EL (cell line): ENCODE results near the gene DOCK3.
A peak's percentile ranks its signal among the peaks of the same experiment; 100 is the strongest.

Experiments
- DNase-seq: peaks from one replicate; pipeline ENCODE4 v3.0.0-alpha.2; 2016

DOCK3 gene, protein sequence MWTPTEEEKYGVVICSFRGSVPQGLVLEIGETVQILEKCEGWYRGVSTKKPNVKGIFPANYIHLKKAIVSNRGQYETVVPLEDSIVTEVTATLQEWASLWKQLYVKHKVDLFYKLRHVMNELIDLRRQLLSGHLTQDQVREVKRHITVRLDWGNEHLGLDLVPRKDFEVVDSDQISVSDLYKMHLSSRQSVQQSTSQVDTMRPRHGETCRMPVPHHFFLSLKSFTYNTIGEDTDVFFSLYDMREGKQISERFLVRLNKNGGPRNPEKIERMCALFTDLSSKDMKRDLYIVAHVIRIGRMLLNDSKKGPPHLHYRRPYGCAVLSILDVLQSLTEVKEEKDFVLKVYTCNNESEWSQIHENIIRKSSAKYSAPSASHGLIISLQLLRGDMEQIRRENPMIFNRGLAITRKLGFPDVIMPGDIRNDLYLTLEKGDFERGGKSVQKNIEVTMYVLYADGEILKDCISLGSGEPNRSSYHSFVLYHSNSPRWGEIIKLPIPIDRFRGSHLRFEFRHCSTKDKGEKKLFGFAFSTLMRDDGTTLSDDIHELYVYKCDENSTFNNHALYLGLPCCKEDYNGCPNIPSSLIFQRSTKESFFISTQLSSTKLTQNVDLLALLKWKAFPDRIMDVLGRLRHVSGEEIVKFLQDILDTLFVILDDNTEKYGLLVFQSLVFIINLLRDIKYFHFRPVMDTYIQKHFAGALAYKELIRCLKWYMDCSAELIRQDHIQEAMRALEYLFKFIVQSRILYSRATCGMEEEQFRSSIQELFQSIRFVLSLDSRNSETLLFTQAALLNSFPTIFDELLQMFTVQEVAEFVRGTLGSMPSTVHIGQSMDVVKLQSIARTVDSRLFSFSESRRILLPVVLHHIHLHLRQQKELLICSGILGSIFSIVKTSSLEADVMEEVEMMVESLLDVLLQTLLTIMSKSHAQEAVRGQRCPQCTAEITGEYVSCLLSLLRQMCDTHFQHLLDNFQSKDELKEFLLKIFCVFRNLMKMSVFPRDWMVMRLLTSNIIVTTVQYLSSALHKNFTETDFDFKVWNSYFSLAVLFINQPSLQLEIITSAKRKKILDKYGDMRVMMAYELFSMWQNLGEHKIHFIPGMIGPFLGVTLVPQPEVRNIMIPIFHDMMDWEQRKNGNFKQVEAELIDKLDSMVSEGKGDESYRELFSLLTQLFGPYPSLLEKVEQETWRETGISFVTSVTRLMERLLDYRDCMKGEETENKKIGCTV (N-terminal part only)

GRCh38 chr3:50674349-50675178 lies at the start of gene DOCK3:
Gene DOCK3 (plus strand): TSS chr3:50674927. CDS start chr3:50675264, 337 bp downstream.
- peak; percentile 39 for DNase-seq

- DNase-seq, result no peak
Observed at GRCh38 chr3:50625231-50626182, 49.2 kb upstream of the DOCK3 start.

DNA sequence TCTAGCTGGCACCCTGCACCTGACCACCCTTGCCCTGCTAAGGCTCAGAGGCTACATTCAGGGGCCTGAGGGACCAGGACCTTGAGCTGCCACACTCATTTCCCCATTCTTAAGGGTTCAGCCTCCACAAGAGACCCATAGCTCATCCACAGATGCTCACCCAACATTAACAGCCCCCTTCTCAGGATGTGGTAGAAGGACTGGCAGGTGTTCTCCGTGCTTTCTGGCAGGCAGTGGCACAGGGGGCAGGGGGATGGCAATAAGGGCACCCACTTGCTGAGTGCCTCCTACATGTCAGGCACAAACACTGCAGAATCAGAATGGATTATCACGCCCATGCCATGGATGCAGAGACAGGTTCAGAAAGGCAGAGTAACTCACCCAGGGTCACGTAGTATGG lies 48.3 kb upstream of the DOCK3 start:
- no peak for DNase-seq

DNA sequence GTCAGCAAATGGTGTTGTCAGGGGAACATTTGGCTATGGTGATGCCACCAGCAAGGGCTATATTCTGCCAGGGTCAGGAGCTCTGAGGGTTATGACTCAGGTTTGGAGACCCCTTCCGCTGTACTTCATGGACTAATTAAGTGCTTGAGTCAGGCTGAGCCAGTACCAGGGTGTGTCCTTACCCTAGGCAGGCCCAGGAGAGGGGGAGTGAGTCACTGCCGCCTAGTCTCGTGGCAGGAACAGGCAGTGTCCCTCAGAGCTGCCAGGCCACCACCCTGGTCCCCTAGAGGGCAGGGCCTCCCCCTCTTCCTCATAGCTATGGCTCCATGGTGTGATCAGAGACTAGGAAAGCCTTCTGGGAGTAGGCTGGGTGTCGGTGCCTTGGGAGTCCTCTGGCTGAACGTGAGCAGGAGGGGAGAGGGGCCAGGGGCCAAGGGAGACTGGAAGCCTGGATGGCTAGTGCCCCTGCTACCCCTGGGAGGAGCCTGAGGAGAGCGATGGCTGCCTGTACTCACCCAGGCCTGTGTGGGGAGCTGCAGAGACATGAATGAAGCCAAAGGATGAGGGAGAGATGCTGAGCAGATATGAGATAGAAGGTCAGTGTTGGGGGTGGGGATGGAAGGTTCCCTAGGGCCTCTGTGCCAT lies 47.2 kb upstream of the DOCK3 start:
- peak; percentile 88 for DNase-seq

DNA sequence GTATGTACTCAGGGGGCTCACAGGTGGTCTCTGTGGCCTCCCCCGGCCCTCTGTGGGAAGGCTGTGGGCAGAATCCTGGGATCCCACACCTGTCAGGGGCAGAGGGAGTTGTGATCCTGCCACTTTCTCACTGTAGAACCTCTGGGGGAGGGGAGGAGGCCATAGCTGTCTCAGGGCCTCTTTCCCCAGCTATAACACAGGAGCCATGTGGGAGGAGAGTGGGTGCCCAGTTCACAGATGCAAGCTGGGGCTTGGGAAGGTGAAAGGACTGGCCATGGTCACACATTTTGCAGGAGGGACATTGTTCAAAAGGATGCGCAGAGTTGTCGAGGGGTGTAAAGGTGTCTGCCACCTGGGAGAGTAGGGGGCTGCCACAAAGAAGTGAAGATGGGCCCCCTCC lies 46.1 kb upstream of the DOCK3 start:
- DNase-seq, result no peak

DNA sequence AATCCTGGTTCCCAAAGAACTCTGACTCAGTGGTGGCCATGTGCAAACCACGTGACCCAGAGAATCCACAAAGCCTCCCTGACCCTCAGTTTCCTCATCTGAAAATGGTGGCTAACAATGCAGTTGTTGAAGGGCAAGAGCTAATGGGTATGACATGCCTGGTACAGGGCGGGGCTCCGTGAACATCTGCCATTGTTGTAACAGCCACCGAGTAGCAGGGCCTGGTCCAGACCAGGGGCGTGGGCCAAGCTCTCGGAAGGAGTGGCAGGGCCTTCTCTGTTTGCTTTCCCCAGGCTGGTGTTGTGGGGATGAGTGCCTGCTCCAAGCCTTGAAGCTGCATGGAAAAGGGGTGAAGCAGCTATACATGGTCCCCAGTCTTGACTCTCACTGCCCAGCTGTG lies 44.3 kb upstream of the DOCK3 start:
- no peak for DNase-seq

DNA sequence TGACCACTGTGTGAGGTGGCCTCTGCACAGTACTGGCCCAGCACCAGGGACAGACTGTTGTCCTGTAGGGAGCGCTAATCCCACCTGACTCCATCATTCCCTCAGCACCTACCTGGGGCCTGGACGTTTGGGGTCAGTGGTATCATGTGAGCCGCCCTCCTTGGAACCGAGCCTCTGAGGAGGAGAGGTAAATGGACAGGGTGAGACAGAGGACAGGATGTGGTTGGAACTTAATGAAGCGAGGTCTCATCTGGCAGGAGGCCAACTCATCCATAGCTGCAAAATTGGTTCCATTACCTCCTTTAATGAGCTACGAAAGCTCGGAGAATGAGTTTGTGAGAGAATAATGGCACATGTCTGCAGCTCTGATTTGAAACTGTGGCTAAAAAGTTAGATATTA lies 43.9 kb upstream of the DOCK3 start:
- DNase-seq, result no peak

GRCh38 chr3:50632450-50632849 lies 42.3 kb upstream of the DOCK3 start:
- DNase-seq, result peak; percentile 55

GRCh38 chr3:50633230-50633790 lies 41.4 kb upstream of the DOCK3 start:
- no peak for DNase-seq

DNA sequence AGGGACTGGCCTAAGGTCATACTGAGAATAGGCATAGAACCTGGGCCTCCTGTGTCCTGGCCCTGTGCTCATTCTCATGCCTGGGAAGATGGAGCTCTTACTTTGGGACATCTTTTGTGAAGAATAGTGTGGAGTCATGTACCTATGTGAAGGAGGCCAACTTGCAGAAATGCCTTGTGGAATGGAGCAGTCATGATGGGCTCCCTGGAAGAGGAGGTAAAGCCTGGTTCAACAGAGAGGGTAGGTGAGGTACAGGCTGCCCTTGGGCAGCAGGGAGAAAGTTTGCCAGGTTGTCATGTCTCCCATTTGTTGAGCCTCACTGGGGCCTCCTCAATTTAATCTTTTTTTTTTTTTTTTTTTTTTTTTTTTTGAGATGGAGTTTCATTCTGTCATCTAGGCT lies 39.7 kb upstream of the DOCK3 start:
- no peak for DNase-seq

DNA sequence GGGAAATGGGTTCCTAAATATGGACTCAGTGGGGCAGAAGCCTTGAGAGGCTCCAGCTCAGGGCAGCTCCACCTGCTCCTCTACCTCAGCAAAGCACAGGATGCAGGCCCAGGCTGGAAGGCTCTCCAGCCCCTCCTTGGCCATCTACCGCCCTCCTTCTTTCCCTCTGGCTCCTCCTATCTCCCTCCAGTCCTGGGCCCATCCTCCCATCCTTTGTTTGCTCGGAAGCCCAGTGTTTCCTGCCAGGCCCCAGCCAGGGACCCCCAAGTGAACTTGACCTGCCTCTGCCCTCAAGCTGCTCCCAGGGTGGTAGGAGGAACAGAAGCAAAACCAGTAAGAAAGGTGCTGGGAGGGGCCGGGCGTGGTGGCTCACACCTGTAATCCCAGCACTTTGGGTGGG lies 37.7 kb upstream of the DOCK3 start:
- DNase-seq, result no peak

DNA sequence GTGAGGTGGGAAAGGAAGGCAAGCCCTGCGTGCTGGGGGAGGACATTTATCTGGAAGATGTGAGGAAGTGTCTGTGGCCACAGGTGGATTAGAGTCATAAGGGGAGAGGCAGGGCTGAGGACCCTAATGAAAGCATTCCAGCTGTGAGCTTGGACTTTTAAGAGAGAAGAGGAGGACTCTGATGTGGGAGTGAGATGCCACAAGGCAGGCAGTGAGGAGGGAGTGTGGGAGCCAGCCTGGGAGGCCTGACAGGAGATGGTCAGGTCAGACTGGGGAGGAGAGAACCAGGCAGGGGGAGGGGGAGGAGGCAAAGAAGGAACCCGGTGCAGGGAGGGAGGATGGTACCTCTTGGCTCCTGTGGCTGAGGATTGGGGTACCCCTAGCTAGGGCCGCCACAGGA lies 36.8 kb upstream of the DOCK3 start:
- DNase-seq, result no peak

- peak; percentile 82 for DNase-seq
Observed at GRCh38 chr3:50639055-50639494, 35.7 kb upstream of the DOCK3 start.

DNA sequence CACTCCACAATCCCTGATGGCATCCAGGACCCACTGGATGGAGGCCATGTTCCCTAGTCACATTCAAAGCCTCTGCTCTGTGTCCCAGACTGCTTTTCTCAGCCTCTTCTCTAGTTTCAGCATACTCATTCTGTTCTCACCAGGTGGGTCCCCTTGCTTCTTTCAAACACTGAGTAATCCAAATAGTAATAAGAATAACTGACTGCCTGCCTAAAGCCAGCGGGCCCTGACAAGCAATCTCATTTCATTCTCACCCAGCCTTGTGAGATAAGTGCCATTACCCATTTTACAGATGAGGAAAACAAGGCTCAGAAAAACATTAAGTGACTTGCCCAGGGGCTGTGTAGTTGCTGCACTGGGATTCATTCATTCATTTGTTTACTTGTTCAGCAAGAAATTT lies 32.3 kb upstream of the DOCK3 start:
- DNase-seq, result no peak

- no peak for DNase-seq
Observed at GRCh38 chr3:50644561-50644960, 30.2 kb upstream of the DOCK3 start.

DNA sequence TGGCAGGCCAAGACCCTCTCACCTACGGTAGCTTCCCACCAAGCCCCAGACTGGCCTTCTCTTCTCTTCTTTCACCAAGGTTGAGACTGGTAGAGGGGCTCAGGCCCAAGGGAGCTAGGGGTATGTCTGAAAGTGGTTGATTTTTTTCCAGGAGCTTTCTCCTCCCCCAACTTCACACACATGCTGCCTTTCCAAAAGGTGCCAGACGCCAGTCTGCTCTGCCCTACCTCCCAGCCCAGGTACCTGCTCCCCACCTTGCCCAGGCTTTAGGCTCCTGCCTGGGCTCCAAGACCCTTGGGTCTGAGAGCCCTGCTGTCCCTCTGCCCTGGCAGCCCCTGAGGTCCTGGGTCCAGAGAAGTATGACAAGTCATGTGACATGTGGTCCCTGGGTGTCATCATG lies 29.3 kb upstream of the DOCK3 start:
- no peak for DNase-seq

DNA sequence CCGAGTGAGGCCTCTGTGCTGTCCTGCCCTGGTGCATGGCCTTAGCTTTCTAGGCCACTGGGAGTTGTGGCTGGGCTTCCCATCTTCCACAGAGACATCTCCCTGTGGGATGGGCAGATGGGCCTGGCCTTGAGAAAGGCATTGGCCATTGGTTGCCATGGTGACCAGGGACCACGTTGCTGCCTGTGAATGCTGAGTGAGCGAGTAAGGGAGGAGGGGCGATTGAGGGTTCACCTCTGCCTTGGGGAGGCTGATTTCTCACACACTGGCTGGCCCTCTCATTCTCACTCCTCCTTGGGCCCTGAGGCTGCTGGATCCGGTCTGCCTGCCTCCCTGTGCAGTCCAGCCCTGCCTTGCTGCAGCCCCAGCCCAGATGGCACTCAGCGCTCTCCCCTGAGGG lies 26.4 kb upstream of the DOCK3 start:
- DNase-seq, result no peak

- no peak for DNase-seq
Observed at GRCh38 chr3:50648944-50649343, 25.8 kb upstream of the DOCK3 start.

- no peak for DNase-seq
Observed at GRCh38 chr3:50649451-50649931, 25.2 kb upstream of the DOCK3 start.

DNA sequence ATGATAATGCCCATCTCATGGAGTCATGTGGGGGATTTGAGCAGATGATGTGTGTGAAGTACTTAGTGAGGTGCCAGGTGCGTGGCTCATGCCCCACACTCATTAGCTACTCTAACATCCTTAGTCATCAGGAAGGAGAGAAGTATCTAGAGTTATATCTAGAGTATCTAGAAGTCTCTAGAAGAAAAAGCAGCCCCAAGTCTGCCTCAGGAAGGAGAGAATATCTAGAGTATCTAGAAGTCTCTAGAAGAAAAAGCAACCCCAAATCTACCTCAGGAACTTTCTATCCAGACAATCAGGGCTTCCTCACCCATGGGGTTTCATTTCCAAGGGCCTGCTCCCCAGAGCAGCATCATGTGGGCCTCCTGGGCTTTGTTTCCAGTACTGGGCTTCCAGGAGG lies 24.7 kb upstream of the DOCK3 start:
- DNase-seq, result no peak
